BJ (cell line): Measurements from ENCODE around the gene RSPH10B2. TPM values are rescaled to one million over a fixed set of nuclear protein-coding genes. Genes with fewer than 3 reads are reported as not detected.
"Not testable (repeated sequence)": the region's sequence is repeated elsewhere in the genome, so short reads cannot be mapped to it uniquely, and the experiment has no call there.

Experiments used
- CTCF ChIA-PET: fragments of 350-600 bp; formaldehyde crosslinking; extraction: SDS; loops from one replicate; lab custom pipeline; 2021; ENCODE audit warnings: antibody characterized with exemption, inconsistent platforms; lab: Yijun Ruan, JAX
- POLR2A ChIA-PET: fragments of 300-600 bp; sonication (Branson Sonifier 250); formaldehyde crosslinking; extraction: SDS; loops from one replicate; lab custom pipeline; 2021; ENCODE audit warnings: antibody characterized with exemption; lab: Charles Lee
- DNase-seq: peaks from one replicate; pipeline ENCODE4 v3.0.0-alpha.2; 2011; ENCODE audit warnings: low read depth
- H3K27me3 ChIP-seq: 2 replicates; pipeline ENCODE4 v1.6.0; 2011; ENCODE audit warnings: low read length; ENCODE audit not compliant: control insufficient read depth, insufficient read depth
- H3K36me3 ChIP-seq: 2 replicates; pipeline ENCODE4 v1.5.1; 2011; ENCODE audit warnings: low read length; ENCODE audit not compliant: control insufficient read depth, insufficient read depth
- H3K4me3 ChIP-seq: 2 replicates; pipeline ENCODE4 v1.5.1; 2011; ENCODE audit warnings: low read depth, mild to moderate bottlenecking, control low read depth, low read length
- polyA plus RNA-seq: library from polyadenylated mRNA; depleted of rRNA; stranded (reverse); fragments of >200 nt; gene quantifications from 2 replicates; pipeline ENCODE4 v1.2.3, GENCODE V29; 2011
- TF ChIP-seq, protein P1 (sequence below): IDR thresholded peaks from 2 replicates; pipeline ENCODE4 v1.5.1; 2011; ENCODE audit warnings: low read depth, mild to moderate bottlenecking, control low read depth, inconsistent platforms, low read length, moderate library complexity; ENCODE audit not compliant: insufficient read depth

Gene RSPH10B2
- polyA plus RNA-seq, 1 experiment, result not detected

DNA sequence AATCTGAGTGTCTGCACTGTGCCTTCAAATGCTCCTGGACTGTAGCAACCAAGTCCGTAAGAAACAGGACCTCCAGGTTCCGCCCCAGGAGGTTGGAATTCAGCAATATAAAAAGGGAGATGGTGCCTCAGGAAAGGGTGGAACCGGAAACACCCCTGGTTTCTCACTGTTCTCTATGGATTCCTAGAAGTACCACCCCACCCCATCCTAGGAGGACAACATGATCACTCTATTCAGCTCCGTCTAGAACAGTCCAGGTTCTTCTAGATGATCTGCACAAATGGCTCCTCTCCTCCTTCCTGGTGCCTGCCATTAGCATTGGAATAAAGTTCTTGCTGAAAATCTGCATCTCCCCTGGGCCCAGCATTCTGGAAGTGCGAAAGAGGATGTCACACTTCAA, 39.5 kb upstream of the RSPH10B2 start:
- no peaks in the 10 kb centered on the region for H3K36me3 ChIP-seq
- H3K27me3 ChIP-seq, result 0 out of 2 replicates have a peak, but pooled peaks cover 2% of the 10 kb centered on the region
- ChIA-PET CTCF (no interaction called here), POLR2A (no interaction called here)
- TF ChIP-seq, protein P1, sequence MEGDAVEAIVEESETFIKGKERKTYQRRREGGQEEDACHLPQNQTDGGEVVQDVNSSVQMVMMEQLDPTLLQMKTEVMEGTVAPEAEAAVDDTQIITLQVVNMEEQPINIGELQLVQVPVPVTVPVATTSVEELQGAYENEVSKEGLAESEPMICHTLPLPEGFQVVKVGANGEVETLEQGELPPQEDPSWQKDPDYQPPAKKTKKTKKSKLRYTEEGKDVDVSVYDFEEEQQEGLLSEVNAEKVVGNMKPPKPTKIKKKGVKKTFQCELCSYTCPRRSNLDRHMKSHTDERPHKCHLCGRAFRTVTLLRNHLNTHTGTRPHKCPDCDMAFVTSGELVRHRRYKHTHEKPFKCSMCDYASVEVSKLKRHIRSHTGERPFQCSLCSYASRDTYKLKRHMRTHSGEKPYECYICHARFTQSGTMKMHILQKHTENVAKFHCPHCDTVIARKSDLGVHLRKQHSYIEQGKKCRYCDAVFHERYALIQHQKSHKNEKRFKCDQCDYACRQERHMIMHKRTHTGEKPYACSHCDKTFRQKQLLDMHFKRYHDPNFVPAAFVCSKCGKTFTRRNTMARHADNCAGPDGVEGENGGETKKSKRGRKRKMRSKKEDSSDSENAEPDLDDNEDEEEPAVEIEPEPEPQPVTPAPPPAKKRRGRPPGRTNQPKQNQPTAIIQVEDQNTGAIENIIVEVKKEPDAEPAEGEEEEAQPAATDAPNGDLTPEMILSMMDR, result no peak
- no peak overlapping the region for H3K4me3 ChIP-seq
- DNase-seq, result no peak

DNA sequence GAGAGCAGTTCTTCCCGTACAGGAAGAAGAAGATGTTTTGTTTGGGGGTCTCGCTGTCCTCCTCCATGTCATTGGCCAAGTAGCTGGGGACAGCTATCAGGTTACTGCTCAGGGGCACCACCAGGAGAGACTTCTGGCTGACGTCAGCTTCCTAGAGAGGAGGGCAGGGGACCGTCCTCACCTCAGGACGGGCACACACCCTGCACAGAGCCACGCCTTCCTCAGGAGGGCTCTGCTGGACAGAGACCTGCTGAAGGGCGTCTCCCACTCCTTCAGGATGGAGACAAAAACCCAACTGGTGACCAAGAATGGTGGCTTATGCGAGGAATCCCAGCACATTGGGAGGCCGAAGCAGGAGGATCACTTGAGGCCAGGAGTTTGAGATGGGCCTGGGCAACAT, 38.0 kb upstream of the RSPH10B2 start:
- CTCF ChIA-PET, H3K27me3 ChIP-seq, H3K36me3 ChIP-seq, POLR2A ChIA-PET, H3K4me3 ChIP-seq, DNase-seq: not testable (repeated sequence)

DNA sequence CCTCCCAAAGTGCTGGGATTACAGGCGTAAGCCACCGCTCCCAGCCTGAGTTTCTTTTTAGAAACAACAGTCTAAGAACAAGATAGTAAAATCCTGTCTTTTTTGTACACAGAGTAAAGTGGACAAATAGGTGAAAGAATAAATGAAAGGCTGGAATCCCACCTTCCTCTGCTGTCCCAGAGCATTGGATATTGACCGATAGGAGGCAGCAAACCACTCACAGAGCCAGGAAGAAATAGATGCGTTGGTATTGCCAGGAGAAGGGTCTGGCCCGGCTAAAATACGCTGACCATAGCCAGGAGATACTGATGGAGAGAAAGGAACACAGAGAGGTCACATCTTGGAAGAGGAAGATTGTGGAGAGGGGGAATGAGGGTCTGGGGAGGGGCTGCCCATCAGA, 35.8 kb upstream of the RSPH10B2 start:
- no peaks in the 10 kb centered on the region for H3K36me3 ChIP-seq
- no peak for DNase-seq

DNA sequence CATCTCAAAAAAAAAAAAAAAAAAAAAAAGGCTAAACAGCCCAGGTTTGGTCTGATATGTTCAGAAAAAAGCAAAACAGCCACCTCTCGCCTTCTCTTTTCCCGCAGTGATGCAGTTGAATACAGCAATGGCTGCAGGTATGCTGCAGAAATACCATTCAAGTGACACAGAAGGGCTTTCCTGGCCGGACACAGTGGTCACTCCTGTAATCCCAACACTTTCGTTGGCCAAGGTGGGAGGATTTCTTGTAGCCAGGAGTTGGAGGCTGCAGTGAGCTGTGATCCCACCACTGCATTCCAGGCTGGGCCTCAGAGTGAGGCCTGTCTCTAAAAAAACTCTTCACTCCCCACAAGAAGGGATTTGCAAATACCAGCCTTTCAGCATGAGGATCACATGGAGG, 29.6 kb upstream of the RSPH10B2 start:
- H3K4me3 ChIP-seq, POLR2A ChIA-PET, CTCF ChIA-PET, DNase-seq, H3K36me3 ChIP-seq, H3K27me3 ChIP-seq: not testable (repeated sequence)

More for the DNA sequence above, 35.8 kb upstream of the RSPH10B2 start:
- ChIA-PET POLR2A (no interaction called here), CTCF (no interaction called here)
- no peak overlapping the region for H3K4me3 ChIP-seq
- H3K27me3 ChIP-seq, result peaks cover 4% of the 10 kb centered on the region; the same call in 1 of the 2 replicates
- TF ChIP-seq, protein P1, result no peak

DNA sequence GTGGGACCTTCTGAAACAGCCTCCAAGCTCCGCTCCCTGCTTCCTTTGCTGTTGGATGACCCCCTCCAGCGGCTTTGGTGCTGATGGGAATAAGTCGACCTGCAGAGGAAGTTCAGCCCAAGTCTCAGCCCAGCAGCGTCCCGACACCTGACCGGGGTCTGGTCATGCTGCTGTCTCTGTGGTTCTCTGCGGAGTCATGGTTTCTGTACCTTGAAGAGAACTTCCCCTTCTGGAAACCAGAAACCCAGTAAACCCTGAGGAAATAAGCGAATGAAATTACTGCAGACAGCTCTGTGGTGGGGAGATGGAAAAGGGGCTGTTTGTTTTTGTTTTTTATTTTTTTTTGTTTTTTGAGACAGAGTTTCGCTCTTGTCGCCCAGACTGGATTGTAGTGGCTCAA, 28.9 kb upstream of the RSPH10B2 start:
- DNase-seq, result no peak
- TF ChIP-seq, protein P1, result no peak
- CTCF ChIA-PET, result no interaction called here
- H3K36me3 ChIP-seq, result no peaks in the 10 kb centered on the region
- POLR2A ChIA-PET, result no interaction called here
- peaks cover 2% of the 10 kb centered on the region; the same call in 1 of the 2 replicates for H3K27me3 ChIP-seq
- no peak overlapping the region for H3K4me3 ChIP-seq

DNA sequence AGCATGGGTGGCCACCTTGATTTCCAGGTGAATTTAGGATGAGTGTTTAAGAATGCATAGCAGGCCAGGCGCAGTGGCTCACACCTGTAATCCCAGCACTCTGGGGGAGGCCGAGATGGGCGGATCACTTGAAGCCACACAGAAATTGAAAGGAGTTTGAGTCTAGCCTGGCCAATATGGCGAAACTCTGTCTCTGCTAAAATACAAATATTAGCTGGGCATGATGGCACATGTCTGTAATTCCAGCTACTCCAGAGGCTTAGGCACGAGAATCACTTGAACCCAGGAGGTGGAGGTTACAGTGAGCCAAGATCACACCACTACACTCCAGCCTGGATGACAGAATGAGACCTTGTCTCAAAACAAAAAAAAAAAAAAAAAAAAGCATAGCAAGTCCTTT, 27.6 kb upstream of the RSPH10B2 start:
- H3K4me3 ChIP-seq, DNase-seq, CTCF ChIA-PET, H3K36me3 ChIP-seq, POLR2A ChIA-PET, H3K27me3 ChIP-seq: not testable (repeated sequence)

DNA sequence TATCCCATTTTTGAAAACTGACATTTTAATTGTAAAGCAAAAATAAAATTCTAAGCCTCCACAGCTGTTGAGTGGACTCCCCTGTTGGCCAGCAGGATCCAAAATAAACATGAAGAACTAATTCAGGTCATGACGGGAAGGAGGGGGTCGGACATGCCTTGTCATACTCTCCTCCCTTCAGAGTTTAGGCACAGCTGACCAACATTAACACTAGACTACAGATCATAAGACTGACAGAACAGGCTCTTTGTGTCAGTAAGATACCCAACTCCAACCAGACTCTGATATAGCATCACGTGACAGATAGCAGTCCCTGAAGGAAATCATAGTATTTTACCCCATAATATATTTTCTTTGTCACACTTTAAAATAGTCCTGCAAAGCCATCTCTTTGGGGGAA, 26.2 kb upstream of the RSPH10B2 start:
- POLR2A ChIA-PET, result no interaction called here
- Histone ChIP-seq H3K4me3 (no peak overlapping the region), H3K36me3 (no peaks in the 10 kb centered on the region), H3K27me3 (no peaks in the 10 kb centered on the region)
- CTCF ChIA-PET, result no interaction called here
- no peak for DNase-seq
- TF ChIP-seq, protein P1, result no peak

DNA sequence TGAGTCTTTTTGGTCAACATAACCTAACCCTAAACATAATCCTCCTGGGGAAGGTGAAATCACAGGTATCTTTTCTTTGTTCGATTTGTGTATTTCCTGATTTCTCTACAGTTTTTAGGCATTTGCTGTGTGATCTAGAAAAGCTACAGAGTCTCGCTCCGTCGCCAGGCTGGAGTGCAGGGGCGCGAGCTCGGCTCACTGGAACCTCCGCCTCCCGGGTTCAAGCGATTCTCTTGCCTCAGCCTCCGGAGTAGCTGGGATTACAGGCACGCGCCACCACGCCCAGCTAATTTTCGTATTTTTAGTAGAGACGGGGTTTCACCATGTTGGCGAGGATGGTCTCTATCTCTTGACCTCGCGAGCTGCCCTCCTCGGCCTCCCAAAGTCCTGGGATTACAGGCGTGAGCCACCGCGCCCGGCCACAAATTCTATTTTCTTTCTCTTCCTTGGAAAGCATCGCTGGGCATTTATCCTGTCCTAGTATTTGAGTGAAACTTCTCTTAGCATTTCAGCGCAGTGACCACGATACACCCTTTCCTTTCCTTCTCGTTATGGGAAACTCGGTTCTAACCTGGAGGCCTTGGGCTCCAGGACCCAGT, 24.9 kb upstream of the RSPH10B2 start:
- POLR2A ChIA-PET, H3K36me3 ChIP-seq, DNase-seq, H3K27me3 ChIP-seq, CTCF ChIA-PET: not testable (repeated sequence)
- peak overlapping the region; percentile 97 for H3K4me3 ChIP-seq
